Spleen (tissue), 13 donors: ENCODE results near the gene C2orf69. TPM values are rescaled to one million over a fixed set of nuclear protein-coding genes. Genes with fewer than 3 reads are reported as not detected.

Experiments
- DNase-seq: peaks from one replicate; pipeline ENCODE4 v3.0.0-alpha.2; 2020
- H3K27ac ChIP-seq, 8 donors: fragments of 200-600 bp; sonication (generic) in 7 of 8; 1 replicate in 4 of 8; 2 replicates in 4 of 8; pipeline versions ENCODE4 v1.5.0 to v1.8.0; 2016 to 2021; ENCODE audit warnings: inconsistent platforms in 4 of 8, mild to moderate bottlenecking in 4 of 8, moderate library complexity in 1 of 8
- H3K27me3 ChIP-seq, 7 donors: fragments of 200-600 bp; sonication (generic) in 6 of 7; replicated peaks in 1 of 7; 1 replicate in 4 of 7; 2 replicates in 3 of 7; pipeline versions ENCODE4 v1.5.0 to v1.8.0; 2016 to 2021; ENCODE audit warnings: inconsistent platforms in 3 of 7, mild to moderate bottlenecking in 1 of 7
- H3K36me3 ChIP-seq, 6 donors: fragments of 200-600 bp; sonication (generic) in 5 of 6; 1 replicate in 4 of 6; 2 replicates in 2 of 6; pipeline versions ENCODE4 v1.5.0 to v1.8.0; 2016 to 2021; ENCODE audit warnings: inconsistent platforms in 2 of 6
- H3K4me1 ChIP-seq, 6 donors: fragments of 200-600 bp; sonication (generic) in 5 of 6; 1 replicate in 3 of 6; 2 replicates in 3 of 6; pipeline versions ENCODE4 v1.5.0 to v1.8.0; 2016 to 2021; ENCODE audit warnings: inconsistent platforms in 3 of 6
- H3K4me3 ChIP-seq, 8 donors: fragments of 200-600 bp; sonication (generic) in 7 of 8; 1 replicate in 4 of 8; 2 replicates in 4 of 8; pipeline versions ENCODE4 v1.5.0 to v1.8.0; 2016 to 2021; ENCODE audit warnings: inconsistent platforms in 4 of 8, mild to moderate bottlenecking in 4 of 8, moderate library complexity in 2 of 8
- H3K9me3 ChIP-seq, 8 donors: fragments of 200-600 bp; sonication (generic) in 7 of 8; 1 replicate in 4 of 8; 2 replicates in 4 of 8; pipeline versions ENCODE4 v1.5.0 to v1.8.0; 2016 to 2021; ENCODE audit warnings: inconsistent platforms in 4 of 8
- CTCF ChIP-seq, 11 experiments: fragments of 200-600 bp in 7 of 11; fragments of 450-650 bp in 4 of 11; sonication (generic) in 4 of 11; IDR thresholded peaks in 8 of 11; conservative IDR thresholded peaks in 3 of 11; 1 replicate in 7 of 11; 2 replicates in 4 of 11; pipeline versions ENCODE4 v1.4.0 to v1.8.0; 2016 to 2021; ENCODE audit warnings: antibody characterized with exemption in 11 of 11, inconsistent platforms in 4 of 11, mild to moderate bottlenecking in 1 of 11
- POLR2A ChIP-seq, 3 donors: fragments of 450-650 bp; IDR thresholded peaks; one replicate each; pipeline ENCODE4 v1.5.1; 2017; ENCODE audit warnings: antibody characterized with exemption in 3 of 3, mild to moderate bottlenecking in 1 of 3
- POLR2AphosphoS5 ChIP-seq, 3 donors: sonication (generic); formaldehyde crosslinking; IDR thresholded peaks; one replicate each; pipeline ENCODE4 v1.5.1; 2017; ENCODE audit warnings: antibody characterized with exemption in 3 of 3
- WGBS, 5 donors: extraction: QIAGEN DNeasy Blood & Tissue Kit in 3 of 5; methylation state at CpG; one replicate each; pipeline versions ENCODE4 v1.1.5 to v1.1.7; 2013 to 2018; 5-methylcytosine and 5-hydroxymethylcytosine counted together
- intact Hi-C: fragments of 100-400 bp; cut with DNase I; formaldehyde crosslinking; loops from one replicate; pipeline ENCODE4 v1.15.0; 2023; ENCODE audit warnings: low total_unique reads
- long read RNA-seq, 2 donors: transcript quantifications; one replicate each; lab custom pipeline, GENCODE V29; 2026
- polyA plus RNA-seq, 3 donors: library from polyadenylated mRNA; stranded (reverse); fragments of 200-250 nt; gene quantifications; one replicate each; pipeline ENCODE4 v1.2.1, GENCODE V29; 2013
- total RNA-seq, 7 donors: library from RNA; depleted of rRNA in 3 of 7; stranded (reverse); fragments of >200 nt in 3 of 7; fragmentation: NEBNext Ultra II Directional in 4 of 7; extraction: Animal tissue kit (Norgen Biotek cat#: 25700) in 4 of 7; gene quantifications; one replicate each; pipeline versions ENCODE4 v1.1.0 to v1.2.1, GENCODE V29; 2016 to 2021
- donor health status: healthy with polysubstance abuse.
- donor health status: DM: no; HTN: no; CAD: no; lungs with moderate emphysema.
- donor health status: DM: no; HTN: no; CAD: no.
- donor health status: Bipolar disorder and iron deficiency.
- donor health status: healthy.
- donor health status: DM: no; HTN: no; CAD: no.
- donor health status: DM: yes; HTN: yes; CAD: no.

Gene C2orf69
- total RNA-seq: 10 to 100 TPM in 6 of 7 donors, 1 to 10 TPM in 1; 9.6 to 13.3 (median 12.3) TPM
- 1 to 10 TPM; 4.7 to 7.4 (median 5.6) TPM for polyA plus RNA-seq
- long read RNA-seq, donor 1, transcript C2orf69-201 (2 exons, 3,728 nt): major isoform, 6 of 6 reads
- long read RNA-seq, donor 1, partial matches to known transcripts: 0 of 6 reads
- long read RNA-seq, donor 1, other reads (novel, unspliced or antisense): 0 of 6 reads
- long read RNA-seq, donor 2, transcript C2orf69-201 (2 exons, 3,728 nt): major isoform, 6 of 6 reads
- long read RNA-seq, donor 2, partial matches to known transcripts: 0 of 6 reads
- long read RNA-seq, donor 2, other reads (novel, unspliced or antisense): 0 of 6 reads

GRCh38 chr2:199911052-199911876, at the start of gene C2orf69:
C2orf69 (plus strand) TSS chr2:199911293; CDS start chr2:199911439, 146 bp downstream.
- Histone ChIP-seq H3K4me3 (peak within 1 kb of the TSS; percentile 73 to 95 (median 92)), H3K36me3 (peaks cover 0 to 5% (median 0%) of the 10 kb centered on the region in 6 donors), H3K27ac (peak within 1 kb of the TSS; percentile 92 to 98 (median 96)), H3K4me1 (peaks cover 20 to 44% (median 37%) of the 10 kb centered on the region in 6 donors), H3K27me3 (no peaks in the 10 kb centered on the region), H3K9me3 (peaks cover 0 to under 1% (median 0%) of the 10 kb centered on the region in 8 donors)
- 0 to 1% (median 0%) methylated on average over 46 to 85 of the region's 85 CpGs for WGBS, 5 donors
- TF ChIP-seq POLR2A (IDR thresholded peaks at IDR 0.05) (no peak), POLR2AphosphoS5 (IDR thresholded peaks at IDR 0.05) (peak; percentile 90 to 93 (median 91)), CTCF (IDR thresholded peaks at IDR 0.05 in 8 of 11, conservative IDR thresholded peaks at IDR 0.05 in 3 of 11) (peak in 1 of 11 experiments; percentile 14)
- intact Hi-C loops: loop anchor here (5.0 kb wide), 1 partner anchor 41 kb away; no protein-coding TSS in a partner anchor
- peak; percentile 97 for DNase-seq

GRCh38 chr2:199862788-199863187, 48.3 kb upstream of the C2orf69 start:
- H3K27me3 ChIP-seq: peaks cover 0 to 7% (median 0%) of the 10 kb centered on the region in 7 donors
- H3K9me3 ChIP-seq: no peaks in the 10 kb centered on the region
- 77 to 91% (median 85%) methylated on average over 3 of the region's 3 CpGs for WGBS, 5 donors
- no peak overlapping the region for H3K27ac ChIP-seq
- intact Hi-C loops: loop anchor here (10.0 kb wide), 1 partner anchor 158 kb away; no protein-coding TSS in a partner anchor
- peaks cover 0 to 6% (median 0%) of the 10 kb centered on the region in 6 donors for H3K4me1 ChIP-seq
- H3K4me3 ChIP-seq: no peak overlapping the region
- DNase-seq: no peak
- TF ChIP-seq POLR2AphosphoS5 (IDR thresholded peaks at IDR 0.05) (no peak), CTCF (IDR thresholded peaks at IDR 0.05 in 8 of 11, conservative IDR thresholded peaks at IDR 0.05 in 3 of 11) (no peak), POLR2A (IDR thresholded peaks at IDR 0.05) (no peak)
- no peaks in the 10 kb centered on the region for H3K36me3 ChIP-seq

- intact Hi-C loops: loop anchor here (10.0 kb wide), 1 partner anchor 161 kb away; no protein-coding TSS in a partner anchor
- WGBS, 5 donors: 92 to 96% (median 94%) methylated on average over 4 of the region's 4 CpGs
- H3K4me1 ChIP-seq: peaks cover 0 to 6% (median 0%) of the 10 kb centered on the region in 6 donors
Measured at GRCh38 chr2:199865905-199866304, 45.2 kb upstream of the C2orf69 start.

More at GRCh38 chr2:199865905-199866304, 45.2 kb upstream of the C2orf69 start:
- H3K9me3 ChIP-seq: no peaks in the 10 kb centered on the region
- no peak for DNase-seq
- no peak overlapping the region for H3K27ac ChIP-seq
- no peaks in the 10 kb centered on the region for H3K27me3 ChIP-seq
- TF ChIP-seq POLR2AphosphoS5 (IDR thresholded peaks at IDR 0.05) (no peak), CTCF (IDR thresholded peaks at IDR 0.05 in 8 of 11, conservative IDR thresholded peaks at IDR 0.05 in 3 of 11) (no peak), POLR2A (IDR thresholded peaks at IDR 0.05) (no peak)
- no peaks in the 10 kb centered on the region for H3K36me3 ChIP-seq
- H3K4me3 ChIP-seq: no peak overlapping the region
